Measurements from ENCODE around the gene NOS1AP.
A peak's percentile ranks its signal among the peaks of the same experiment; 100 is the strongest.

The NOS1AP gene

GRCh38 chr1:162224267-162224666 is 154.8 kb downstream of the NOS1AP start:
- no peak for DNase-seq

- no peak for DNase-seq
These were observed 159.1 kb downstream of the NOS1AP start for GRCh38 chr1:162228586-162228985.

DNA sequence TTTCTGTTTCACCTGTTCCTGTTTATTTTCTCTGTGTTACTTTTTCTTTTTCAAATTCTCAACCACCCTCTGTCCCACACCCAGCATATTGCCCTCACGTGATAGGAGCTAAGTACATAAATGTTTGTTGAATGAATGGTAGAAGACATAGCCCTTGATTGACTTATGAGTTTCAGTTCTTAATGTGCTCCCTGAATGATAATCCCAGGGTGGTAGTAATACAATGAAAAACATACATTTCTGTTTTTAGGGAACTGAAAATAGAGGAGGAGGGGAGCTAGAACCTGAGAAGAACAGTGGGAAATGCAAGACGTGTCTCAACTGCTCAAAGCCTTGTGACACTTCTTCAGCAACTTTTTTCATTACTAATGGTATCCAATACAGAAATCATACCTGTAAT is 160.1 kb downstream of the NOS1AP start:
- no peak for DNase-seq

GRCh38 chr1:162230096-162230495 is 160.6 kb downstream of the NOS1AP start:
- DNase-seq = peak; percentile 58

- DNase-seq = no peak
These were observed 161.0 kb downstream of the NOS1AP start for GRCh38 chr1:162230517-162230916.

DNA sequence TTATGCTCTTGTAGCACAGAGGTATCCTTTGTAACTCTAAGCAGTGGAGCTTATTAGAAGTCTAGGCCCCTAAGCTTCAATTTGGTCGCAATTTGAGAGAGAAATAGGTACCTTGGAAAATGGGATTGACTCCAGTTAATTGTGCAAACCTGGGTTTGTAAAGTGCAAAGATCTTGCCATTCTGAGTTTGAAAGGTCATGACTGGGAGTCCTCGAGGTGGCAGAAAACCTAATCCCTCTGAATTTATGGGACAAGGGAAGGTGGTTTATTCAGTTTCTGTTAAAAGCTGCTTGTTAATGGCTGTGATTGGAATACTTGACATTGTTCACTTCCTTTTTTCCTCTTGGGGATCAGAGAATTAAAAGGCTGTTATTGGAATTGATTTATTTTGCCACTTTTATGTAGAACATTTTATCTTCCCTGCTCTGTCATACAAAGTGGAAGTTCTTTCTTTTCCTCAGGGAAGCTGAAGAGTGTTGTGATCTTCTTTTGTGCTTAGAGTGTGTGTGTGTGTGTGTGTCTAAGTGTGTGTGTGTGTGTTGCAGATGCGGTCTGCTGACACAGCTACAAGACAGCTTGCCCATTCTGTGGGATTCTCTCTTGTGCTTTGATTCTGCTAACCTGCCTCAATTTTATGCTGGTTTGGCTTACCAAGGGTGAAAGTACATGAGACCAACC is 162.7 kb downstream of the NOS1AP start:
- DNase-seq = no peak

DNA sequence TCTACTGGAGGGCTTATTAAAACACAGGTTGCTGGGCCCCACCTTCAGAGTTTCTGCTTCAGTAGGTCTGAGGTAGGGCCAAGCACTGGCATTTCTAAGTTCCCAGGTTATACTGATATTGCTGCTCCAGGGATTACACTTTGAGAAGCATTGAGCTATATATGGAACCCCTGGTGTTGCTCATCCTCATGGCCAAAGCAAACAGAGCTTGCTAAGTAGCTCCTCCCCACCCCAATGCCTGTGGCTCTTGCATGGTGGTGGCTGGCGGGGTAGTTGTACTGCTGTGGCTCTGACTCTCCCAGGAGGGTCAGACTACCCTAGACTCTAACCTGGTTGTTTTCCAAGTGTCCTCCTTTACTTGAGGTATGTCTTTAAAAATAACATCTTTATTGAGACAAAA is 163.6 kb downstream of the NOS1AP start:
- DNase-seq = no peak

- DNase-seq = no peak
These were observed 164.4 kb downstream of the NOS1AP start for GRCh38 chr1:162233937-162234336.

- DNase-seq = no peak
These were observed 165.1 kb downstream of the NOS1AP start for GRCh38 chr1:162234571-162234970.

- no peak for DNase-seq
These were observed 165.8 kb downstream of the NOS1AP start for GRCh38 chr1:162235241-162235800.

DNA sequence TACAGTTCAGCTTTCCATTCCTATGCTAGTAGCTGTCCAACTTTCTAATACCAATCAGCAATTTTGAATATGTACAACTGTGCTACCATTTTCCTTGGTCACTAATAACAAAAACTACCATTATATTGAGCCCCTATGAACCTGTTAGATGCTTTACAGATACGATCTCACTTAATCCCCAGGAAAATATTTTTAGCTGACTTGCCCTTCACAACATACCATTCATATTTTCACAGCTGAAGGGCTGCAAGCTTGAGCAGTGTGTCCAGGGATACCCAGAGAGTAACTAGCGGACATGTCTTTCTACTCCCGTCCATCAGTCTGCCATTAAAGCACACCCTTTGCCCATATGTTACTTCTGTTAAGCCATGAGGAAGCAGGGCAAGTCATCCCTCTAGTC is 166.7 kb downstream of the NOS1AP start:
- DNase-seq = no peak

DNA sequence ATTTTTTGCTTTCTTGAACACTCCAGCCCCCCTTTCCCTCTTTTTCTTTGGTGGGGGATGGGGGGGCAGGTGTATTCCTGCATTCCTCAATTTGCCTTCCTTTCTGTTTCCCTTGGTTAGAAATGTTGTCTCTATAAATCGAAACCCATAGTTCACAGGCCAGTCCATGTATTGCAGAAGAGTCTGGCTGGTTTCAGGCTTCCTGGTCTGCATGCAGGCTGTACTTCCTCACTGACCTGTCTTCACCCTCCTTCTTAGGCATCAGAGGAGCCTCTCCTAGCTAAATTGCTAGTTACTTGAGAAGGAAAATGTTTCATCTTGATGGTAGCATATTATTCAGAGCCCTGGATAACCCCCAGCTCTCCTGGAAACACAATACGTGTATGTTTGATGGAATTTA is 167.1 kb downstream of the NOS1AP start:
- DNase-seq = no peak

DNA sequence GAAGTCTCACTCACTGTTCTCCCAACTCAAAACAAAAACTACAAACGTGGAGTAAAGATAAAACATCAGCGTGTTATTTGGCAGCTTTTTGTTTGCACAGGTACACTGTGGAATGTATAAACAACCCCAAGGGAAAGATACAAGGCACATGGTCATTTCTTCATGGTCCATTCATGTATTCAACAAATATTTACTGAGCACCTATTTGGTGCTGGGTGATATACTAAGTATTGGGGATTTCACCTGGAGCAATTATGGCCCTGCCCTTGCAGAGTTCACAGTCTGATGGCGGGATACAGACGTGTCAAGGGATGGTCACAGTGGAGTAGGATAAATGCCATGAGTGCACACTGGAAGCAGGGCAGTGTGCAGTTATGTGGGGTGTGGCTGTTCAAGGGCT is 171.1 kb downstream of the NOS1AP start:
- no peak for DNase-seq

DNA sequence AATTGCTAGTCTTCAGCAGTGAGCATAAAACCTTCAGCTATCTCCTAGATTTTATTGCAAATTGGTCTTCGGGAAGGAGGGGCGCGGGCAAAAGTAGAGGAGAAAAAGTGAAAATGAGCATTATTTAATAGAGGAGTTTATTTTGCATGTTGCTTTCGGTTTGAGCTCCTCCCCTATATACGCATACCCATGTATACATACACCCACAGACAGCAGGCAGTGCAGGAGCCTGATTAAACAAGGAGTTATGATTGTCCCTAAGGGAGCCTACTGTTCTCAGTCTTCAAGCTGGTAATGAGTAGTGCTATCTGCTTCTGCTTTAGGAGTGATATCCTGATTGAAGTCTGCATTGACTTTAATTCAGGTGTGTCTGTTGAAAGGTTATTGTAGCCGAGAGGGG is 173.3 kb downstream of the NOS1AP start:
- DNase-seq = no peak

DNA sequence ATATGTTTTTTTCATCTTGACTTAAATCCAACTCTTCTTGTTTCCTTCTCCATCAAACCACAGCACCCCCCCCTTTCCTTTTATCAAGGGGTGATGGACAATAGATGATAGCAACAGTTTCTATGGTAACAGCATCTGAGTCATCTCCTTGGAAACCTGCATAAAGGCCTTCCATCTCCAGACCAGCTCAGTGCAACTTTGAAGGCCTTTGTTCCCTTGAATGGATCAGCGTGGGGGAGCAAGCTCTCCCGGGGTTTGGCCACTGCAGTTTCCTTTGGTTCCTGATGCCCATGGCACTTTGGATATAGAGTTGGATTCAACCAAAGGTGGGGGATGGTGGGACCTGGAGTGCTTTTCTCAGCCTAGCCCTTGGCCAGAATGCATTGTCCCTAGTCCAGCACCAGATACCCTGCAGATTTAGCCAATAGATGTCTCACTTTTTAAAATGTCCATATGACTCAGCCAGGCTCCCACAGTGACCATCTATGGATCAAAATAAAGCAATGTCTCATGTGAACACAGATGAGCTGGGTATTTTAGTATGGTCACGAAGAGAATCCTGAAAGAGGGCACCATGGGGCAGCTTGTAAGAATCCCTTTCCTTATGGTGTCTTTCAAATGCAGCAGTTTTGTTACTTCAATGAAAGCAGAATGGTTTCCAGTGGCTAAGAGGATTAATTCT is 179.5 kb downstream of the NOS1AP start:
- DNase-seq = no peak

- no peak for DNase-seq
These were observed 180.7 kb downstream of the NOS1AP start for GRCh38 chr1:162250004-162250730.

DNA sequence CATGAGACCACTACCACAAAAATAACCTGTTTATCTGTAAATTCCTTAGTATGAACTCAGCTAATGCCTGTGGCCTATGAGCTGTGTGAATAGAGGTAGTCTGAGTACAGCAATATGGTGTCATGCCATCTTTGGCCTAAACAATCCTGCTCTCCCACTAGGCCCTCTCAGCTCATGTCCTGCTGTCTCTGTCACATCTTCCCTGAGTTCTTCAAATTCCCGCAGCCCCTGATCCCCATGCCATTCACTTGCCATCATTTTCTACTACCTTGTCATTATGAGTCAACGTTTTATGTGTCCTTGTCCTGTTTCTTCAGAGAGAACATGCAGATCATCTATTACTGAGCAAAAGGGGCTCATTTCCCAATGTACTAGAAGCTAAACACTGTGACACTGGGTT is 181.6 kb downstream of the NOS1AP start:
- no peak for DNase-seq

DNA sequence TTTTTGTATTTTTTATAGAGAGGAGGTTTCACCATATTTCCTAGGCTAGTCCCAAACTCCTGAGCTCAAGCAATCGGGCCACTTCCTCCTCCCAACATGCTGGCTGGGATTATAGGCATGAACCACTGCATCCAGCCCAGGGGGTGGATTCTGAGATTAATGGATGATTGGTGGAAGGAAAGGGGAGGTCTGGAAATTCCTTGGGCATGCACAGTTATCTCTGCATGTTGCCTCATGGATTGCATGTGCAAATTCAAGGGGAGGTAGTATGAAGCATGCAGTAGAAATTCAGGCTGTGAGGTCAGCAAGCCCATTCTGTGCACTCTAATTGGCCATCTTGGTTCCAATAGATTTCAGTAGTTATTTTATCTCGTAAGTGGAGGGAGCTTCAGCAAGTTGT is 182.7 kb downstream of the NOS1AP start:
- no peak for DNase-seq

DNA sequence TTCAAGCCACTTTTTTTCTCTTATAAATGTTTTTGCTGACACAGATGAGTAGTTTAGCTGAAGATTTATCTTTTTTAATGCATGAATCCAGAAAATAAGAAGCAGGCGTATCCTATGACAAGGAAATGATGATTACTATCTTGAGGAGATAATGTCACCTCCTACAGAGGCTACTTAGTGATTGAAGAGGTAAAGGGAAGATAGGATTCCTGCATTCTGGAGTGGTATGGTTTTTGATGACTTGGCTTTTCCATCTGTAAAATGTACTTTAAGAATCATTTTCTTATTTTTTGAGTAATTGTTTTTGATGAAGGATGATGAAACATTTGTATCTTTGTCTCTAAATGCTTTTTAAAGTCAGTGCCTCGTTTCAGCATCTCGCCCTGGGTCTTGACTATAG is 184.3 kb downstream of the NOS1AP start:
- DNase-seq = no peak

DNA sequence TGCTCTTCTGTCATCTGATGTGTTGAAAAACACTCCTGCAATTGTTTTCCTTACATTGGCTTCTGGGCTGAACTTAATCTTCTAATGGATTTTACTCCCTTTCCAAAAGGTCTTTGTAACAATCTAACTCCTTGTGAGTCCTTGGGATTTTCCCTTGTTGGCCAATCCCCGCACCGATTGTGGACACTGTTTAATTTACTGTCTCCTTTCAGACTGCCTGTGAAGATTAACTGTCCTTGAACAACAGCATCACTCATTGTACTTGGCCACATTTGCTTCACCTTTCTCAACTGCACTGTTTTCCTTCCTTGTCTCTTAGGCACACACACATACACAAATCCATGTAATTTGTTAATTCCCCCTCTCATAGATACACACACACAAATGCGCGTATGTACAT is 186.8 kb downstream of the NOS1AP start:
- DNase-seq = no peak

DNA sequence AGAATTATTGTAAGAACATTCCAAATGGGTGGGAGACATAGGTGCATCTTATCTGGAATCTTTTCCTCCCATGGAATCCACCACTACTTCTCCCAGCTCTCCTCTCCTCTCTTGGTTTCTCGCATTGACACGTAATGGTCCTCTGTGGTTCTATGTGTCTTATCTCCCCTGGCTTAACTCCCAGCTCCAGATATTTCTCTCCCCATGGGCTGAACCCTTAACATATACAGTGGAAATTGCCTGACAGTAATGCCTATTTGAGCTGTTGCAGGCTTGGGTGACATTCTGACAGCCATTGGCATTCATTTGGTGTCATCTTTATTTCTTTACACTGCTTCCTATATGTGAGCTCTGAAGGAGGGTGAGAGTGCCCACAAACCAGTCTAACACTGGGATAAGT is 188.9 kb downstream of the NOS1AP start:
- no peak for DNase-seq

DNA sequence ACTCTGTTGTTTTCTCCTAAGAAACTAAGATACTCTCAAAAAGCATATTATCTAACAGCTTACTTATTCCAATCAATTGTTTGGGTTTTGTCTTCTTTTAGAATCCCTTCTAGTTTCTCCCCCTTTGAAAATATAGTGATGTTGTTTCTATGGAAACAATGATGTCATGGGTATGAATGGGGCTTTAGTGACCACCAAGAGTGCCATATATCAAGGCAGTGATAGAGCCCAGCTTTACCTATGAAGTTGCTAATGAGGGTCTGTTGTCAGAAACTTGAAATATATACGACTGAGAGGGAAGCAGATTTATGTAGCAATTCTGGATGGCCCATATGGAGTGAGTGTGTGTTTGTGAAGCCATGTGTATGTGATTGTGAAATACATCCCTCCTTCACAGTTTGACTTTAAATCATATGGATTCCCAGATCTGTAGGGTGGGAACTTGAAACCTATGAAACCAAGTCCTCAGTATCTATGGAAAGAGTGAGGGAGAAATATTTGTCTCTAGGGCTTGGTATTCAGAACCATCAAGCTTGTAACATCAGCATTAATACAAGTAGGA is 190.5 kb downstream of the NOS1AP start:
- no peak for DNase-seq

DNA sequence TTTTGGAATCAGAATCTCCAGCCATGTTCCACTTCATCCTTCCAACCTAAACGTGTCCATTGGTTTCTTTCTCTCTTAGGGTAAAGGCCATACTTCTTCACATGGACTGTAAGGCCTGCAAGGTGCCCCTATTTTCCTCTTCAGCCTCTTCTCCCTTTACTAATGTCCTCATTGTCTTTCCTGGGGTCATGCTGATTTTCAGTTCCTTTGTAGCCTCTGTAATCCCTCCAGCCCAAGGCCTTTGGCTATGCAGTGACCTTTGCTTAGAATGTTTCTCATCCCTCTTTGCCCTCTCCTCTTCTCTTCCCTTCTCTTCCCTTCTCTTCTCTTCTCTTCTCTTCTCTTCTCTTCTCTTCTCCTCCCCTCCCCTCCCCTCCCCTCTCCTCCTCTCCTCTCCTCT is 194.6 kb downstream of the NOS1AP start:
- DNase-seq = no peak

GRCh38 chr1:162265983-162266382 is 196.5 kb downstream of the NOS1AP start:
- DNase-seq = no peak
